ENCODE results near the gene GPR15LG.
"Not testable (repeated sequence)": the region's sequence is repeated elsewhere in the genome, so short reads cannot be mapped to it uniquely, and the experiment has no call there.

GPR15LG gene

GRCh38 chr10:84166620-84167288, 6.8 kb upstream of the GPR15LG start:
- FAIRE-seq: no peak

- FAIRE-seq: not testable (repeated sequence)
Observed at GRCh38 chr10:84167289-84167653, 6.3 kb upstream of the GPR15LG start.

GRCh38 chr10:84168382-84168781, 5.2 kb upstream of the GPR15LG start:
- not testable (repeated sequence) for FAIRE-seq

- FAIRE-seq: not testable (repeated sequence)
Observed at GRCh38 chr10:84171237-84171636, 2.4 kb upstream of the GPR15LG start.

- not testable (repeated sequence) for FAIRE-seq
Observed at GRCh38 chr10:84171700-84172466, 1.7 kb upstream of the GPR15LG start.

GRCh38 chr10:84172467-84173356, 889 bp upstream of the GPR15LG start:
- FAIRE-seq: no peak

- no peak for FAIRE-seq
Observed at GRCh38 chr10:84175436-84175835, 1.8 kb downstream of the GPR15LG start.

- FAIRE-seq: no peak
Observed at GRCh38 chr10:84176351-84176750, 2.8 kb downstream of the GPR15LG start.

- no peak for FAIRE-seq
Observed at GRCh38 chr10:84176836-84177474, 3.4 kb downstream of the GPR15LG start.

- no peak for FAIRE-seq
Observed at GRCh38 chr10:84177541-84178141, 4.0 kb downstream of the GPR15LG start.

GRCh38 chr10:84178160-84178609, 4.6 kb downstream of the GPR15LG start:
- FAIRE-seq: no peak

- no peak for FAIRE-seq
Observed at GRCh38 chr10:84179059-84179710, 5.6 kb downstream of the GPR15LG start.

- FAIRE-seq: not testable (repeated sequence)
Observed at GRCh38 chr10:84180386-84180785, 6.8 kb downstream of the GPR15LG start.

GRCh38 chr10:84181631-84182030, 8.0 kb downstream of the GPR15LG start:
- no peak for FAIRE-seq

- FAIRE-seq: no peak
Observed at GRCh38 chr10:84184517-84184916, 10.9 kb downstream of the GPR15LG start.

GRCh38 chr10:84185526-84186175, 12.1 kb downstream of the GPR15LG start:
- FAIRE-seq: no peak

GRCh38 chr10:84188815-84189214, 15.2 kb downstream of the GPR15LG start:
- no peak for FAIRE-seq

- no peak for FAIRE-seq
Observed at GRCh38 chr10:84190621-84191020, 17.0 kb downstream of the GPR15LG start.

- no peak for FAIRE-seq
Observed at GRCh38 chr10:84191106-84191505, 17.5 kb downstream of the GPR15LG start.

- FAIRE-seq: no peak
Observed at GRCh38 chr10:84193327-84193726, 19.7 kb downstream of the GPR15LG start.

- no peak for FAIRE-seq
Observed at GRCh38 chr10:84193846-84194423, 20.3 kb downstream of the GPR15LG start.

Data from colon (tissue), 2 donors.